Activated effector memory CD4-positive, alpha-beta T cell treated with Interleukin-2 at 50 U/mL for 16 hours (primary cell): ENCODE results near the gene C2orf42.
A peak's percentile ranks its signal among the peaks of the same experiment; 100 is the strongest.
"Not testable (repeated sequence)": the region's sequence is repeated elsewhere in the genome, so short reads cannot be mapped to it uniquely, and the experiment has no call there.

Experiments used
- DNase-seq: peaks from one replicate; pipeline ENCODE4 v3.0.0-alpha.2; 2020

The C2orf42 gene

DNA sequence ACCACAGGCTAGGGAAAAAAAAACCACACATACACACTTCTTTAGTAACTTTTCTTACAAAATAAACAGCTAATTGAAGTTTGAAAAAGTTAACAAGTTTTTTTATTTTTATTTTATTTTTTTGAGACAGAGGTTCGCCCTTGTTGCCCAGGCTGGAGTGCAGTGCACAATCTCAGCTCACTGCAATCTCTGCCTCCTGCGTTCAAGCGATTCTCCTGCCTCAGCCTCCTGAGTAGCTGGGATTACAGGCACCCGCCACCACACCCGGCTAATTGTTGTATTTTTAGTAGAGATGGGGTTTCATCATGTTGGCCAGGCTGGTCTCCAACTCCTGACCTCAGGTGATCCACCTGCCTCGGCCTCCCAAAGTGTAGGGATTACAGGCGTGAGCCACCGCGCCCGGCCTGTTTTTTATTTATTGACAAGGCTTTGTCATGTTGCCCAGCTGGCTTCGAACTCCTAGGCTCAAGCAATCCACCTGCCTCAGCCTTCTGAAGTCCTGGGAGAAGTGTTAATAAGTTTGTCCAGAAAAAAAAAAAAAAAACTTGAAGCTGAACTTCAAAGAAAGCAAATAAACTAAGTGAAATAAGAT, 21.1 kb downstream of the C2orf42 start:
- not testable (repeated sequence) for DNase-seq

DNA sequence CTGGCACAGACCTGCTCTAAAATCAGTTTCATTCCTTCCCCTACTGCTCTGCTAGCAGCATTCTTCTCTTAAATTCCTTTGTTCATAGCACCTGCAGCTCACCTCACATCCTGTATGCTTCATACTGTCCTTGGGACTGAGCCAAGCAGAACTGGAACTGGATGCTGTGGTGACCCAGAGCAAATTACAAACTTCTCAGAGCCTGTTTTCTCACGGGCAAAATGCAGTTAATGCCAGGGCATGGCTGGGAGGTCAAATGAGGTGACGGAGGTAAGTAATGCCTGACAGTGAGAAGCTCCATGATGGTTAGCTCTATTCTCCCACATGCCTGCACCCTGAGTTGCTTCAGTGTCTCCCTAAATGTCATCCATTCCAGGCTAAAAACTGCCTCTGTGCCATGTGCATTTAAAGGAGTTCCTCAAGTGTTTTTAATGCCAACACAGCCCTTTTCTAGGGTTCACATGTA, 29.7 kb downstream of the C2orf42 start:
- no peak for DNase-seq

DNA sequence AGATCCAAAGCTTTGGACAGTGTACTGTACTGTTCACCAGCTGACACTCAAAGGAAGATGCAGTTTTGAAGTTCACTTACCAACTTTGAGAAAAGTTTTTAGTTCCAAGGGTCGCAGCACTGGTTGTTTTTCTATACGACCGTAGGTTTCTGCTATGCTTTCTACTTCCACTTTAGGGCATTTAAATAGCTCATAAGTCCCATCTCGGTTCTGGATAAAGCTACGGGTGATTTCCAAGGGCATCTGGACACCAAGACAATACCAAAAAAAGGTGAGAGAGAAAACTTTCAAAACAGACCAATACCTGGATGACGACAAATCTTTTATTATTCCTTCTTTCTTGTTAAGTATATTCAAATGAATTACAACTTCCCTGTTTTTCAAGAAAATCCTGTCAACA, 30.3 kb downstream of the C2orf42 start:
- no peak for DNase-seq

DNA sequence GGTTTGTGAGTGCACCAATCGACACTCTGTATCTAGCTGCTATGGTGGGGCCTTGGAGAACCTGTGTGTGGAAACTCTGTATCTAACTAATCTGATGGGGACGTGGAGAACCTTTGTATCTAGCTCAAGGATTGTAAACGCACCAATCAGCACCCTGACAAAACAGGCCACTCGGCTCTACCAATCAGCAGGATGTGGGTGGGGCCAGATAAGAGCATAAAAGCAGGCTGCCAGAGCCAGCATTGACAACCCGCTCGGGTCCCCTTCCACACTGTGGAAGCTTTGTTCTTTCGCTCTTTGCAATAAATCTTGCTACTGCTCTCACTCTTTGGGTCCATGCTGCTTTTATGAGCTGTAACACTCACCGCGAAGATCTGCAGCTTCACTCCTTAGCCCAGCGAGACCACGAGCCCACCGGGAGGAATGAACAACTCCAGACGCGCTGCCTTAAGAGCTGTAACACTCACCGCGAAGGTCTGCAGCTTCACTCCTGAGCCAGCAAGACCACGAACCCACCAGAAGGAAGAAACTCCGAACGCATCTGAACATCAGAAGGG, 41.6 kb downstream of the C2orf42 start:
- not testable (repeated sequence) for DNase-seq

DNA sequence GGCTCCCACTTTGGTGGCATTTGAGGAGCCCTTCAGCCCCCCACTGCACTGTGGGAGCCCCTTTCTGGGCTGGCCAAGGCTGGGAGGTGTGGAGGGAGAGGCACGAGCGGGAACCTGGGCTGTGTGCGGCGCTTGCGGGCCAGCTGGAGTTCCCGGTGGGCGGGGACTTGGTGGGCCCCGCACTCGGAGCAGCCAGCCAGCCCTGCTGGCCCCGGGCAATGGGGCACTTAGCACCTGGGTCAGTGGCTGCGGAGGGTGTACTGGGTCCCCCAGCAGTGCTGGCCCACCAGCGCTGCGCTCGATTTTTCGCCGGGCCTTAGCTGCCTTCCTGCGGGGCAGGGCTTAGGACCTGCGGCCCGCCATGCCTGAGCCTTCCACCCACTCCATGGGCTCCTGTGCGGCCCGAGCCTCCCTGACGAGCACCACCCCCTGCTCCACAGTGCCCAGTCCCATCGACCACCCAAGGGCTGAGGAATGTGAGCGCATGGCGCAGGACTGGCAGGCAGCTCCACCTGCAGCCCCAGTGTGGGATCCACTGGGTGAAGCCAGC, 42.5 kb downstream of the C2orf42 start:
- DNase-seq, result not testable (repeated sequence)

DNA sequence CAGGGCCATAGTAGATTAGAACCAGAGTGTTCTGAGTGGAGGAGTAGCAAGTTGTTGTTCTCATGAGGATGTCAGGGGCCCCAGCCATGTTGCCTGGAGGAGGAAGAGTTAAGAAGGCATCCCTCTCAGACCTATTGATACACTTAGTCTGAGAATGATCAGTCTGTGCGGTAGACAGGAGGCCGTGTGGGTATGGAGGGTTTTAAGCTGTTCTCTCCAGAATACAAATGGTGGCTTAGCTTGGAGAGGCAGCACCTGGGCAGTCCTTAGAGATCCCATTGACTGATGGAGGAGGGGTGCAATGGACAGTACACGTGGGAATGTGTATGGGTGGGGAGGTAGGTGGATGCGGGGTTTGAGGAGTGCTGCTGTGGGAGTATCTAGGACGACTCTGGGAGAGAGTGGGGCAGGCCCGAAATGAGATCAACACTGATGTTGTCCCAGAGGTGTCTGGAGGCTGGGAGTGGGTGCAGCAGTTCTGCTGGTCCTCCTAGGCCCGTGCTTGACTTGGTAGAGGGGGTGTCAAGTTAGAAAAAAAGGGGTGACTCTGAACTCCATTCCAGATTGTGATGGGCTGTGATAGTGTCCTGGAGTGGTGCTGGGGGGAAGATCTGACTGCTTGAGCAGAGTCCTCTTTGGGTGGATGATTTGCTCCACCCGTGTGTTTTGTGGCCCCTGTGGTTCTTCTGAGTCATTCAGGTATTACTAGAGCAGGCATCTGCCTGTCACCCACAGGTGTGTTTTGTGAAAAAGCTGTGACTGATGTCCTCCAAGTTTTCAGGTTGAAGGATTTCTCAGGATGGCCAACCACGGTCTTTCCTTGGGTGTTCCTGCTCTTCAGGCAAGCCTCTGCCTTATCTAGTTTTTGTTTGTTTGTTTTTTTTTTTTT, 44.7 kb downstream of the C2orf42 start:
- no peak for DNase-seq

DNA sequence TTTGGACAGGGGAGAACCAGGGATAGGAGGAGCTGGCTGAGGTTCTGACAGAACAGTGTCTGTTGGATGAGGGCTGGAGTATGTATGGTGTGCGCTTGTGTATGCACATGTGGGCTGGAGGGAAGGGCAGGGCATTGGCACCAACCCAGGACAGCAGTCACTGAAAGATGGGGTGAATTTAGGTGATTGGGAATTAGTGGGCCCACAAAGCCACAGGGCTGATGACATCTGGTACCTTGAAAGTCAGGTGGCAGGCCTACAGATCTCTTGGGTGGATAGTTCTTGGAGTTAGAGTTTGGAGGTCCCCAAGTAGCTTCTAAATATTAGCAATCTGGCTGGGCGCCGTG, 45.7 kb downstream of the C2orf42 start:
- DNase-seq, result no peak

DNA sequence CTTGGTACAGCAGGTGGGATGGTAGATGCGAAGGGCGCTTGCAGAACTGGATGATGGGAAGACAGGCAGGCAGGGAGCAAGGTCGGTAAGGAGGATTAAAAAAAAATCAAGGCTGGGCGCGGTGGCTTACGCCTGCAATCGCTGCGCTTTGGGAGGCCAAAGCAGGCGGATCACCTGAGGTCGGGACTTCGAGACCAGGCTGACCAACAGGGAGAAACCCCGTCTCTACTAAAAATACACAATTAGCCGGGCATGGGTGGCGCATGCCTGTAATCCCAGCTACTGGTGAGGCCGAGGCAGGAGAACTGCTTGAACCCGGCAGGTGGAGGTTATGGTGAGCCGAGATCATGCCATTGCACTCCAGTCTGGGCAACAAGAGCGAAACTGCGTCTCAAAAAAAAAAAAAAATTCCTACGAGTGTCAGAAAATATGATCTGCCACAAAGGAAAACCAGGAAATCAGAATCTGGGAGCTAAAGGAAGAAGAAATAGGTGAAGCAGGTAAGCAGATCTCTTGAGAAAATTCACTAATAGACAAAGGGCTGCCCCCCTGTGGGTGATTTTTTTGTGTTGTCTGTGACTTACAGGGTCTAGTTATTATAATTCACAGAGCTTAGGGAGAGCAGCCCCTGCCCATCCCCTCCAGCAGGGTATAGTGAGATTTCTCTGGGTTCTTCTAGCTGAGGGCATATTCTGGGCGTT, 46.2 kb downstream of the C2orf42 start:
- no peak for DNase-seq

DNA sequence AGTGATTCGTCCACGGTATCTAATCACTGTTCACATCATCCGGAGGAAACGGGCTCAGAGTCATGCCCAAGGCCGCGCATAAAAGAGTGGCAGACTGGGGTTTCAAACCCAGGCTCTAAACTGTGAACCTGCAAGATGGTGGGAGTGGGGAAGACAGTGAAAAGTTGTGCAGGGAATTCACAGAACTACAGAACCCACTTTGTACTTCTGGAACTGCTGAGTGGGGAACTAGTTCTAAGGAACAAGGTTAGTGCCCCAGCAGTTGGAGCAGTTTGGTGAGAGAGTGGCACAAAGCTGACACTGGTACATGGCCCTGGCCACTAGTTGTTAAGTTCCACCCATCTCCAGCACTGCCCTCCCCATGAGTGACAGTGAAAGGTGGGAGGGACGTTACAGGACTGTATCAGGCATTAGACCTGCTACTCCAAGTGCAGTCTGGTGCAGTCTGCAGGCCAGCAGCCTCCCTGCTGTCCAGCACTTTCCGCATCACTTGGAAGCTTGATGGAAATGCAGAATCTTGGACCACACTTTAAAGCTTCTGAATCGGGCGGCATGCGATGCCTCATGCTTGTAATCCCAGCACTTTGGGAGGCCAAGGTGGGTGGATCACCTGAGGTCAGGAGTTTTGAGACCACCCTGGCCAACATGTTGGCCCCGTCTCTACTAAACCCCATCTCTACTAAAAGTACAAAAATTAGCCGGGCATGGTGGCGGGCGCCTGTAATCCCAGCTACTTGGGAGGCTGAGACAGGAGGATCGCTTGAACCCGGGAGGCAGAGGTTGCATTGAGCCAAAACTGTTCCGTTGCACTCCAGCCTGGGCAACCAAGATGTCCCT, 47.3 kb downstream of the C2orf42 start:
- peak; percentile 37 for DNase-seq

DNA sequence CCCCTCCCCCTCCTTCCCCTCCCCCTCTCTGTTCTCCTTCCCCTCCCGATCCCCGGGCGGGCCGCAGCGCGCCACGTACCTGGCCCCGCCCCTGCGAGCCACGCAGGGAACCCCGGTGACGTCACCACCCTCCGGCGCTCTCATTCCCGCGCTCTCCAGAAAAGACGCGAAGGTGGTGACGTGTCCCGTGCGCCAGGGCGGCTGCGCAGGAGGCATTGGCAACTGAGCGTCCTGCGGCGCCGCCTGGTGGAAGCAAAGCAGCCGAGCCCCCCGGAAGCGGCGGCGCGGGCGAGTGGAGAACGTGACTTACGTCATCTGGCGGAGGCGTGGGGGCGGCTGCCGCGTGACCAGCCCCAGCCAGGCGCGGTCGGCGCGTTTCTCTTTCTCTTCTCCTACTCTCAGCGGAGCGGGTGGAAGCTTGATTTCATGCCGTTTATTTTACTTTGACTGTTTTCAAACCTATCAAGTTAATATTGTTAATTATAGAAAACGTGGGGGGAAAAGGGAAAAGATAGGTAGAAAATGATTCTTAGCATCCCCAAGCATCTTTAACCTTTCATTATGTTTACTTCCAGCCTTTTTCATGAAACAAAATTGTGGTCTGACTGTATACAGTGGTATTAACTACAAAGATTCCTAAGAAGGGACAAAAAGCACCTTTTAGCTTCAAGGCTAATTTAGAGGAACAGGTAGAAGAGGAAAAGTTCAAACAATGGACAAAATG, 48.1 kb downstream of the C2orf42 start:
- peak; percentile 99 for DNase-seq

DNA sequence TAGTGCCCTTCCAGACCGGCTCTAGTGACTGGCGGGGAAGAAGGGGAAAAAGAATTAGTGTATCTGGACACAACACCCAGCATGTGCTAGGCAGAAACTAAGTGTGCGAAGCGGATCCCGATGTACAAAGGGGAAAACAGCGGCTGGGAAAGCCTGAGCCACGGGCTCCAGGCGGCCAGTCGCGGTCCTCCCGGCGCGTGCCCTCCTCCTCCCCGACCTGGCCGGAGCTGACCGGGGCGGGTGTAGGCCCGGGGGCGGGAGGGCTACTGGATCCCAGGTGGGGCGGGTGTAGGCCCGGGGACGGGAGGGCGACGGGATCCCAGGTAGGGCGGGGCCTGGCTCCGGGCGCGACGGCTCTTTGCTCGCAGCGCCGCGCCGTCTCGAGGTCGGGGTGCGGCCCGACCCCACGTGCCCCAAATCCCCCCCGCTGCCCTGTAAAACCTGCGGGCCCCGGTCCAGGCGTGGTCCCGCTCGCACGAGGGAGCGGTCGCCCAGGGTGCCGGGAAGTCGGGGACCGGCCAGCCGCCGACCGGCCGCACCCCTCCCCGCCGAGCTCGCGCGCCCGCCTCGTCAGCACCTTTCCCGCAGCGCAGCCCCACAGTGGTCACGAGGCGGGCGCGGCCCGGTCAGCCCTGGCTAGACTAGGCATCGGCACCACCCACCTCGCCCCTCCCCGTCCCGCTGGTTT, 48.8 kb downstream of the C2orf42 start:
- no peak for DNase-seq

DNA sequence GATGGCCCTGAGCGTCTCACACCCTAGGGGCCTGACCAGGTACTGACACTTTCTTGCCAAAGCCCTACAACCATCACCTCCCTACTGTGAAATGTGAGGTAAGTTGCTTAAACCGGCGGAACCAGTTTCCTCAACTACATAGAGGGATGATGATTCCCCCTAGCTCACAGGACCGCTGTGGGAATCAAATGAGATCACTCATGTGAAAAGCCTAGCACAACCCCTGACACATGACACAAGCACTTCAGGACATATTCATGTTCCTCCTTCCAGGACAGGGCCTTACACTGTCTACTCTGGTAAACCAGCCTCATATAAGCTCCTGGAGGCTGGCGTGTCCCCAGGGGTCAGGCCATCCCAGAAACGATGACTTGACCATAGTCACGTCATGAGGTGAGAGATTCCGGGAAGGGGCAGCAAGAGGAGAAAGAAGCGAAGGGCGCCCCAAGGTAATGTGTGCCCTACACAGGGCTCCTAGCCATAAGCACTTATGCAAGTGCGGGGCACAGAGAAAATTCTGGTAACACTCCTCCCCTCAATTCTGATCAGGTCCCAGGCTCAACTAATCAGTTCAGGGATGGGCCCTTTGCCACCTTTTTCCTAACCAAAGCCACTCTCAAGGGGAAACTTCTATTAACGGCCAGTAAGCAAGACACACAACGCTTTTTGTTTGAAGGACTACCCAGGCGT, 49.5 kb downstream of the C2orf42 start:
- DNase-seq, result peak; percentile 47

DNA sequence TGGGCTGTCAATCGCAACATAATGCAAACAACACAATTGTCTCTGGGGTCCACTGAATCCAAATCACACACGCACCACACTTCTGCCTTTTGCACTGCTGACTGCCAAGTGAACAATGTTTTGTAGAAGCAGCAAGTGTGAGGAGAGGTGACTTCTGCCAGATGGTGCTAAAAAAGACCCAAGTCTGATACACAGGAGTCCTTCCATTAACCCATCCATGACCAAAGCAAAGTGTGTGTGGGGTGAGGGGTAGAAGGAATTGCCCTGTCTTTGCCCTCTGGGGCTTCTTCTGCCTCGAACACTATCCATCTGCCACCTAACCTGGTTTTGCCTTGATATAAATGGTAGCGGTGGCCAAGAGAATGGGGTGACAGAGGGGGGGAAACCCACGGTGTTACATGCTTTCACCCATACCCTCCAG, 50.0 kb downstream of the C2orf42 start:
- DNase-seq, result no peak

DNA sequence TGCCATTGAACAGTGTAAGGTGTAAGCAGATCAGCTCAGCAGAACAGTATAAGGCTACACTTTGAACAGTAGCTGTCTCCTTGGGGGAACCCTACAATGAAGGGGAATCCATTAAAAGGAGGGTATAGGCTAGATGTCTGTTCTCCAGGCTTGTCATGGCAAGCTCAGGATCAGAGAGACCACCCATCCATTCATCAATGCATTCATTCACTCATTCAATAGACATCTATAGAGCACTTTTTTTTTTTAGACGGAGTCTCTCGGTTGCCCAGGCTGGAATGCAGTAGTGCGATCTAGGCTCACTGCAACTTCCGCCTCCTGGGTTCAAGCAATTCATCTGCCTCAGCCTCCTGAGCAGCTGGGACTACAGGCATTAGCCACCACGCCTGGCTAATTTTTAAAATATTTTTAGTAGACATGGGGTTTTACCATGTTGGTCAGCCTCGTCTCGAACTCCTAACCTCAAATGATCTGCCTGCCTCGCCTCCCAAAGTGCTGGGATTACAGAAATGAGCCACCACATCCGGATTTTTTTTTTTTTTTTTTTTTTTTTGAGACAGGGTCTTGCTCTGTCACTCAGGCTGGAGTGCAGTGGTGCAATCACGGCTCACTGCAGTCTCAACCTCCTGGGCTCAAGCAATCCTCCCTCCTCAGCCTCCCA, 56.4 kb downstream of the C2orf42 start:
- not testable (repeated sequence) for DNase-seq

DNA sequence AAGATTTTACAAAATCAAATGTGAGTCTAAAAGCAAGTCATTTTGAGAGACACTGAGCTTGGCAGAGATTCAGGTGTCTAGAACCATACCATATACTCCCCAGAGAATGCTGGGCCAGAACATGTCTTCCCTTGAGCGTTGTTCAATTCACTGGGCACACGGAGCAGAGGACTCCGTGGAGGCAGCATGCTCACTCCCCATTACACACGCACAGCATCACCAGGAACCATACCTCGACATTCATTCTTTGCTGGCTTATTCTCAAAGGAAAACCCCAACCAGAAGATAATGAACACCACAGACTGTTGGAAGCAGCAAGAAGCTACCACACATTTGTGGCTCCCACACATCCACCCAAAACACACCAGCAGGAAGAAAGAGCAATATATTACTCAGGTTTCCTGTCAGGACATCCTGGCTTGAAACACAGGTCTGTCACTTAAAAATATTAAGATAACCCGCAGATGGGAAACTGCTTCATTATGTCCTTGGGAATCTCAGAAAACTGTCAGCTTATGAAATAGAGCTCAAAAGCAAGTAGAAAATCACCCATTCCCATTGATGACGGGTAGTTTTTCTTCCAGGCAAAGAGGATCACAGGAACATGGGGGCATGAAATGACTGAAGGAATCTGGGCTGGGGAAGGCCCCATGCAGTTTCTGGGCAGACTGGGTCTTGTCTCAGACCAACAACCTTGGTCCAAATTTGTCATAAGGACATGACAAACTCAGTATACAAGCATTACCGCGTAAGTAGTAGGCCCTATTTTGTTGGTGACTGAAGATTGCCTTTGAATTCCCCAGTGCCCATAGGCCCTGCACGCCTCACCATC, 57.1 kb downstream of the C2orf42 start:
- DNase-seq, result no peak

DNA sequence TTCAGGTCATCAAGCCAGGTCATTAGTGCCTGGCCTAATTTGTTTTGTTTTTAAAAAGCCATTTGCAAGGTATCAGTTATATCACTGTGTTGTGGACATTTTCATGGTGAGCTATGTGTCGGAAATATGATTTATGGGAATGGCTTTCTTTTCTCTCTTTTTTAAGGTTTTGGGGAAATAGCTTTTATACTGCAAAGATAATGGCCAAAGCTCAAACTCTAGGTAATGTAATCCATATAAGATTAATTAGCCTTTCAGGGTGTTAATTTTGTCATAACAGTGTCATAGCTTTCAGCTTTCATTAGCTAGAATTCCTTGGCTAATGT, 57.7 kb downstream of the C2orf42 start:
- no peak for DNase-seq

DNA sequence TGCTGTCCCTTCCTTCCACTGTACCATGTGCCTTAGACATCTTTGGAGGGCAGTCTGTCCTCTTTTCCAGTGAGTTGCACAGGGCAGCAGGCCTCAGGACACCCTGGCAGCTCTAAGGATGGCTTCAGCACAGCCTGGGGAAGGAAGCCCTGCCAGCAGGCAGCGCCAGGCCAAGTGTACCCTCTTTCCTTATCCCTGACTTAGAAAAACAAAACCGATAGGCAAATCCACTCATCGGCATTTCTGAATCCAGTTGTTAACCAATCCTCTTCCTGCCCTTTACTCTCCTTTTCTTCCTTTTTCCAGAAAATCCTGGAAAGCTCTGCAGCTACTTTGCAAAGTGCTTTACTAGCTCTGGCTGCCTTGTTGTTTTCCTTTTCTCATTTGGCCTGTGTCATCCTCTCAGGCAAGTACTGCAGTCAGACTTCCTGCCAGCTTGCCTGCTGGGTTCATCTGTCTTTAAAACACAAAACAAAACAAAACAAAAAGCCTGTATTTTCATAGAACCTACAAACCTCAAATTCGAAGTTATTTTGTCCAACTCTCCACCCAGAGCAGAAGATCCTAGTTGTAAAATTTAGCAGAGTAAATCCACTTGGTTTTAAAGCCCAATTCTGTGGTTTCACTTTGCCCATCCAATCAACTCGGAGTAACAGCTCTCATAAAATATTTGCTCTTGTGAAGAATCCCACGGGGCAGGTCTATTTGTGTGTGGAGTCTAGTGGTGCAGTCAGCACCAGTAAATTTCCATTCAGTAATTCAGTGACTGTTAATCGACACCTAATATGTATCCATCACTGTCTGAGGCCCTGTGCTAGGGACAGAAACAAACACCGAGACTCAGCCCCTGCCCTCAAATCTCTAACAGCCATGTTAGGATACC, 58.3 kb downstream of the C2orf42 start:
- DNase-seq, result peak; percentile 37
